GM12873 (cell line): Measurements from ENCODE around the gene ATG12.

Experiments
- CTCF ChIP-seq: IDR thresholded peaks from 2 replicates; pipeline ENCODE4 v1.5.1; 2012; ENCODE audit warnings: low read depth, mild to moderate bottlenecking, moderate library complexity, low read length, control low read depth; ENCODE audit not compliant: insufficient read depth; ENCODE audit errors: missing control alignments

The ATG12 gene

DNA sequence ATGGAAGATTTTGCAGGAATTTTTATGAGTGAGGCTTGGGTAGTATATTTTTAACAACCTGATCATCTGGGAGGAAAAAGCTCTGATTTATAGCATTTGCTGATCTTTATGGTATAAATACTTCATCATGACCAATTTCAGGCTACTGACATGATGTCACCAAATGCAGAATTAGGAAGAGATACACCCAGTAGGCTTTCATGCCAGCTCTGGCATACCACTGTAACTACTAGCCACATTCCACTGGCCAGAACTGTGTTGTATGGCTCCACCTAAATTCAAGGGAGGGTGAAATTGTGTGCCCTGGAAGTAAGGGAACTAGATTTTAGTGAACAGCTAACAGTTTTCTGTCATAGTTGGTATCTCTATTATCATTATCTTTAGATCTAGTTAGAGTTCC, 18.0 kb upstream of the ATG12 start:
- TF ChIP-seq CTCF, result no peak

- TF ChIP-seq CTCF, result no peak
Measured at GRCh38 chr5:115858396-115858795, 17.0 kb upstream of the ATG12 start.

- TF ChIP-seq CTCF, result no peak
Measured at GRCh38 chr5:115857626-115858349, 16.4 kb upstream of the ATG12 start.

DNA sequence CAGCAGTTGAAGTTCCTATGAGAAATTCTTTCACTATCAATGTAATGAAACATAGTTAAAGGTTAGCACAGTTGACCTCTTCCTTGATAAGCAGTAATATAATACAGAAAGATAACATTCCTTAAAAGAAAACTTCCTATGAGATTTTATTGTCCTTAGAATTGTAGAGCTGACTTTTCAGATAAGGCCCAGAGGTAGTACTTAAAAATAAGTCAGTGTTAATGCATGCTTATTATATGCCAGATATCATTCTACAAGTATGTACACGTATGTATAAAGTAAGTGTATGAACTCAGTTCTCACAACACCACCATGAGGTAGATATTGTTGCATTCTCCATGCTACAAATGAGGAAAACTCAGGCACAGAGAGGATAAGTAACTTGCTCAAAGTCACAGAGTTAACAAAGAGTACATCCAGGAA, 15.7 kb upstream of the ATG12 start:
- TF ChIP-seq CTCF, result no peak

DNA sequence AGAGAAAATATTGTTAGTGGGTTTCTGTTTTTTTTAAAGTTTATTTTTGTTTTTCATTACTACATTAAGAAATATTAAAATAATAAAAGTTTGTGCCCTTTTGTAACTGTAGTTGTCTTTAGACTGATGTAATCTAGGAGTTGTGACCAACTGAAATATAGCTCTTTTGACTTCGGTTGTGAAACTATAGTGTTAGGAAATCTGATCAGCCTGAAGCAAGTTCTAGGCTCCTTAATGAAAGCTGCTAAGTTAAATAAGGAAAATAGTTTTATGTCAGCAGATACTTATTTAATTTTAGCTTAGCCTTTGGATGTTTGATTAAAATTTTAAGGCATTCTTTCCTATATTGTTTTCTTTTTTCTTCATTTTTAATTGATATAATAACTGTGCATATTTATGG, 14.6 kb upstream of the ATG12 start:
- TF ChIP-seq CTCF, result no peak

- TF ChIP-seq CTCF, result no peak
Measured at GRCh38 chr5:115854139-115854538, 12.8 kb upstream of the ATG12 start.

DNA sequence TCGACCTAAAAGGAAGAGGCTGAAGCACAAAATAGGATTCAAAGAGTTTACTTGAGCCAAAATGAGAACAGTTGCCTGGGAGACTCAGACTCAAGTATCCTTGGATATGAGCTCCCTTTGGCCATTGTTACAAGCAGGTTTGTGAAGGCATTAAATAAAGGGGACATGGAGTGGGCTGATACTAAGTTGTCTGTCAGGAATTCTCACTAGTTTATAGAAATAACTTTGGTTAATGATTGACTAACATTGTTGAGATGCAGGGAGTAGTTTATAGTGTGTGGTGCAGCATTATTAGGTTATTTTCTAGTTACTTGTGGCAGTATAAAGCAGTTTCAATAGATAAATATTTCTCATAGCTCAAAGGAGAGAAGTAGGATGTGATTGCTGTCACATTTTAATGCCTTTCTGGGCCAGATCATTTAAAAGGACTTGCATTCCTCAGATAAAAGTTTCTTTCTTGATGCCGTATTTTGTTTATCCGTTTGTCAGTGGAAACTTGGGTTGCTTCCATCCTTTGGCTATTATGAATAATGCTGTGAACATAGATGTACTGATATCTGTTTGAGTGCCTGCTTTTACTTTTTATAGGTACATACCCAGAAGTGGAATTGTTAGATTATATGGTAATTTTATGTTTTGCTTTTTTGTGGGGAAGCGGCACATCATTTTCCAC, 9.5 kb upstream of the ATG12 start:
- no peak for TF ChIP-seq CTCF
